Measurements from ENCODE around the gene URB1.
"Not testable (repeated sequence)": the region's sequence is repeated elsewhere in the genome, so short reads cannot be mapped to it uniquely, and the experiment has no call there.

URB1 gene
- 45.7 to 262 (median 98.2) reads per million in 9 experiments for total RNA-seq

DNA sequence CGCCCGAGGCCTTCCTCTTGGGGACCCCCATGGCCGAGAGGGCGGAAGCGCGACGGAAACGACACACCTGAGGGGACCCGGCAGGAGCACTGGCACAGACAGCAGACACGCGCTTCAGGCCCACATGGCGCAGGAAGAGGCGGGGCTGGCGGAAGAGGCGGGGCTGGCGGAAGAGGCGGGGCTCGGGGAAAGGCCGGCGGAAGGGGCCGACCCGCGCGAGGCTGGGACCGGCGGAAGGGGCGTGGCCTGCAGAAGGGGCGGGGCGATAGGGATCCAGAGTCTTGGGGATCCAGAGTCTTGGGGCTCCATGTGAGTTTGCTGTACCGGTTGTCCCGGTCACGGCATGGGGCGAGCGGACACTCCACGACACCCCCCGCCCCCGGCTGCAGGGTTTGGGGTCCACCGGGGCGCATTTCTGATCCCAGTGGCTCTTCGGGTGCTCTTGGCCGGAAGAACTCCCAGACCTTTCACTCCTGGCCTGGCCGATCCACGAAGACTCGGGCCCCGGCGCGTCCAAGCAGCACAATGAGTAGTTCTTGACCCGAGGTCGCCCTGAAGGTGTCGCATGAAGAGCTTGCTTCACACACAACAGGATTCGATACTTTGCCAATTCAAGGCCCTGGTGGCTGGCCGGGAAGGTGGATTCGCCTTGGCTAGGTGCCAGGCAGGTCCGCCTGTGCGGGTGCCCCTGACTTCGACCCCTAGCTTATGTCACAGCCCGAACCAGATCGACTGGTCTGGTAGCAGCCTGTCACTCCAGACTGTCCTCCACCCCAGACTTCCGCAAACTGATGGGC lies at the start of gene URB1:
Gene URB1, minus strand, starts transcription at position 133 of the 797 bp plus-strand sequence. Its CDS starts 102 bp downstream, at position 31.
- peak; percentile 95 to 96 (median 96) for DNase-seq
- Mint-ChIP-seq H3K9me3 (no peaks in the 10 kb centered on the region), H3K4me3 (peak within 1 kb of the TSS; percentile 84 to 87), H3K4me1 (ENCODE audit: low read depth in 2 of 2) (peaks cover 26 to 31% of the 10 kb centered on the region in 2 donors), H3K36me3 (ENCODE audit: insufficient read depth) (peaks cover 7% of the 10 kb centered on the region), H3K27me3 (peaks cover 4 to 7% of the 10 kb centered on the region in 2 donors), H3K27ac (peak within 1 kb of the TSS; percentile 19 to 85)
- peak; percentile 98 for ATAC-seq (replicated peaks)

GRCh38 chr21:32437729-32438128 lies 44.9 kb upstream of the URB1 start:
- peaks cover 22 to 29% of the 10 kb centered on the region in 2 donors for H3K4me1 Mint-ChIP-seq (ENCODE audit: low read depth in 2 of 2)
- H3K4me3 Mint-ChIP-seq: no peak overlapping the region
- DNase-seq: no peak
- no peaks in the 10 kb centered on the region for H3K27me3 Mint-ChIP-seq
- peak overlapping the region; percentile 81 to 86 for H3K27ac Mint-ChIP-seq
- ATAC-seq (replicated peaks): no peak
- no peaks in the 10 kb centered on the region for H3K9me3 Mint-ChIP-seq
- peaks cover 14% of the 10 kb centered on the region for H3K36me3 Mint-ChIP-seq (ENCODE audit: insufficient read depth)

- not testable (repeated sequence) for H3K4me3 Mint-ChIP-seq; ATAC-seq (replicated peaks); H3K9me3 Mint-ChIP-seq; H3K27me3 Mint-ChIP-seq; DNase-seq; H3K27ac Mint-ChIP-seq
- Mint-ChIP-seq H3K4me1 (ENCODE audit: low read depth in 2 of 2) (peaks cover 24 to 32% of the 10 kb centered on the region in 2 donors), H3K36me3 (ENCODE audit: insufficient read depth) (peaks cover 15% of the 10 kb centered on the region)
Observed at GRCh38 chr21:32432982-32433660, 40.3 kb upstream of the URB1 start.

- peaks cover 0 to 2% of the 10 kb centered on the region in 2 donors for H3K9me3 Mint-ChIP-seq
- H3K27ac Mint-ChIP-seq: peak overlapping the region in 1 of 2 donors; percentile 54
- ATAC-seq (replicated peaks): no peak
- peaks cover 12% of the 10 kb centered on the region for H3K36me3 Mint-ChIP-seq (ENCODE audit: insufficient read depth)
- H3K27me3 Mint-ChIP-seq: no peaks in the 10 kb centered on the region
- H3K4me3 Mint-ChIP-seq: no peak overlapping the region
- peaks cover 7 to 9% of the 10 kb centered on the region in 2 donors for H3K4me1 Mint-ChIP-seq (ENCODE audit: low read depth in 2 of 2)
- no peak for DNase-seq
Observed at GRCh38 chr21:32427958-32428623, 35.3 kb upstream of the URB1 start.

DNA sequence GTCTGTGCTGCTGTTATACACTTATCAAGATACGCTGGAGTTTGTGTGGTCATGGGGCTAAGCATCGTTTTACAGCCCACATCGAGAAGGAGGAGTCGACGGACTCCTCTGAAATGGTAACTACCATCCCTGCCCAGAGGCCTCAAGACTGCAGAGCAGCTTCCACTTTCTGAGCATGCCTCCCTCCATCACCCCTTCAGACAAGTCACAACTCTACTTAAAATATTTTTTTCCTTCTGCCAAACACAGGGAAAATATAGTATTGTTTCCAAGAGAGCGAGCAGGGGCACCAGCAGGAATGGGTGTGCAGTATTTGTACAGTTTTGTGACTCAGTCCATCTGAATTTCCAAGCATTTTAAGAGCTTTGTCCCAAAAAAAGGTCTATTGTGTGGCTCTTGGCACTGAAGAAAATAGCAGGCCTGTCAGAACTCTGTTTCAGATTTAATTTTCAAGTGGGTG lies 33.8 kb upstream of the URB1 start:
- DNase-seq: no peak
- peaks cover 0 to 2% of the 10 kb centered on the region in 2 donors for H3K9me3 Mint-ChIP-seq
- H3K27me3 Mint-ChIP-seq: no peaks in the 10 kb centered on the region
- H3K27ac Mint-ChIP-seq: no peak overlapping the region
- ATAC-seq (replicated peaks): no peak
- H3K4me3 Mint-ChIP-seq: no peak overlapping the region
- peaks cover 12% of the 10 kb centered on the region for H3K36me3 Mint-ChIP-seq (ENCODE audit: insufficient read depth)
- H3K4me1 Mint-ChIP-seq (ENCODE audit: low read depth in 2 of 2): peaks cover 6 to 10% of the 10 kb centered on the region in 2 donors

DNA sequence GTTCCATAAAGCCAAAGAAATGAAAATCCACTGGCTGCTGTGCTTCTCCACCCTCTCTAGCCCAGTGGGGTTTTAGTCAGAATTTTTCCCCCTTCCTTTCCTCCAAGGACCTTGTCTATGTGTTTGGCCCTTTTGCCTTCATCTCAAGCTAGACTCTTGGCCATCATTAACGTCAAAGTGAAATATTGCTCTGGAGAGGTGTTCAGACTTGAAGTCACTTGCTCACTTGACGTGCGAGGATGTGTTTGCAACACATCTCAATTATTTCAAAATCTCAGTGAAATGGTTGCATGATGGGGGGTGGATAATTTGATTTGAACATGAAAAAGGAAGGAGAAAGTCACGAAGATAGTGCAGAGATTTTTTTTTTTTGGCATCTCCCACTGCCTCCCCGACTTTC lies 33.3 kb upstream of the URB1 start:
- Mint-ChIP-seq H3K27ac (no peak overlapping the region), H3K36me3 (ENCODE audit: insufficient read depth) (peaks cover 12% of the 10 kb centered on the region), H3K4me3 (no peak overlapping the region), H3K27me3 (no peaks in the 10 kb centered on the region), H3K4me1 (ENCODE audit: low read depth in 2 of 2) (peaks cover 5 to 10% of the 10 kb centered on the region in 2 donors), H3K9me3 (peaks cover 0 to 2% of the 10 kb centered on the region in 2 donors)
- no peak for ATAC-seq (replicated peaks)
- no peak for DNase-seq

- DNase-seq (no peak), ATAC-seq (replicated peaks) (no peak)
- no peak overlapping the region for H3K4me3 Mint-ChIP-seq
- H3K9me3 Mint-ChIP-seq: peaks cover 0 to 2% of the 10 kb centered on the region in 2 donors
- H3K36me3 Mint-ChIP-seq (ENCODE audit: insufficient read depth): peaks cover 12% of the 10 kb centered on the region
- peaks cover 5 to 10% of the 10 kb centered on the region in 2 donors for H3K4me1 Mint-ChIP-seq (ENCODE audit: low read depth in 2 of 2)
- H3K27me3 Mint-ChIP-seq: no peaks in the 10 kb centered on the region
- no peak overlapping the region for H3K27ac Mint-ChIP-seq
Observed at GRCh38 chr21:32425628-32426027, 32.8 kb upstream of the URB1 start.

DNA sequence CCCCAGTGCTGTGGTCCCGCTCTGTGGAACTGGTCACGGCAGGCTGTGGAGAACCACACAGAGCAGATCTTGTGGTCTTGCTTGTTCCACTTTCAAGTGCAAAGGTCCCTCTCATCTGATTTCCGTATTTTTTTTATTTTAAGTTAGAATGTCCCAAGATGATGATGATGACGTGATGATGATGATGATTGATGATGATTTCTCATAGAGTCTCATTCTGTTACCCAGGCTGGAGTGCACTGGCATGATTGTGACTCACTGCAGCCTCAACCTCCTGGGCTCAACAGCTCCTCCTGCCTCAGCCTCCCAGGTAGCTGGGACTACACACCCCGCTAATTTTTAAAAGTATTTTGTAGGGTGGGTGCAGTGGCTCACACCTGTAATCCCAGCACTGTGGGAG lies 31.9 kb upstream of the URB1 start:
- ATAC-seq (replicated peaks): no peak
- H3K27me3 Mint-ChIP-seq: no peaks in the 10 kb centered on the region
- no peak overlapping the region for H3K4me3 Mint-ChIP-seq
- peaks cover 3 to 8% of the 10 kb centered on the region in 2 donors for H3K4me1 Mint-ChIP-seq (ENCODE audit: low read depth in 2 of 2)
- H3K9me3 Mint-ChIP-seq: no peaks in the 10 kb centered on the region
- DNase-seq: no peak
- H3K36me3 Mint-ChIP-seq (ENCODE audit: insufficient read depth): peaks cover 10% of the 10 kb centered on the region
- peak overlapping the region in 1 of 2 donors; percentile 75 for H3K27ac Mint-ChIP-seq

DNA sequence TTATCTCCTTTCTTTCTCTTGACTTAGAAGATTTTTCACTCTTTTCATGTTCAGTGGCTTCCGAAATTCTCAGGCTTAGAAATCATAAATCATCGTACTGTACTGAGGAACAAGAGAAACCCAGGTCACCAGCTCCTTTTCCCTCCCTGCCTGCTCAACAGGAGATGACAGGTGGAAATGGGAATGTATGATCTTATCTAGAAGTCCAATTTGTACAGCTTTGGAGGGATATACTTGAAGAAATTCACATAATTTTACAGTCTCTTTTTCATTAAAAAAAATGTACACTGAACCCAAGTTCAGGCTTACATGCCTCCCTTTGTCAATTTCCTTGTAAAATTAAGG lies 31.4 kb upstream of the URB1 start:
- ATAC-seq (replicated peaks): no peak
- H3K36me3 Mint-ChIP-seq (ENCODE audit: insufficient read depth): peaks cover 9% of the 10 kb centered on the region
- DNase-seq: no peak
- no peaks in the 10 kb centered on the region for H3K27me3 Mint-ChIP-seq
- peaks cover 3 to 8% of the 10 kb centered on the region in 2 donors for H3K4me1 Mint-ChIP-seq (ENCODE audit: low read depth in 2 of 2)
- H3K4me3 Mint-ChIP-seq: no peak overlapping the region
- H3K9me3 Mint-ChIP-seq: no peaks in the 10 kb centered on the region
- H3K27ac Mint-ChIP-seq: peak overlapping the region in 1 of 2 donors; percentile 75

GRCh38 chr21:32423320-32424190 lies 30.7 kb upstream of the URB1 start:
- DNase-seq (no peak), ATAC-seq (replicated peaks) (no peak)
- no peak overlapping the region for H3K4me3 Mint-ChIP-seq
- no peaks in the 10 kb centered on the region for H3K27me3 Mint-ChIP-seq
- peaks cover 3 to 8% of the 10 kb centered on the region in 2 donors for H3K4me1 Mint-ChIP-seq (ENCODE audit: low read depth in 2 of 2)
- peaks cover 9% of the 10 kb centered on the region for H3K36me3 Mint-ChIP-seq (ENCODE audit: insufficient read depth)
- no peak overlapping the region for H3K27ac Mint-ChIP-seq
- no peaks in the 10 kb centered on the region for H3K9me3 Mint-ChIP-seq

DNA sequence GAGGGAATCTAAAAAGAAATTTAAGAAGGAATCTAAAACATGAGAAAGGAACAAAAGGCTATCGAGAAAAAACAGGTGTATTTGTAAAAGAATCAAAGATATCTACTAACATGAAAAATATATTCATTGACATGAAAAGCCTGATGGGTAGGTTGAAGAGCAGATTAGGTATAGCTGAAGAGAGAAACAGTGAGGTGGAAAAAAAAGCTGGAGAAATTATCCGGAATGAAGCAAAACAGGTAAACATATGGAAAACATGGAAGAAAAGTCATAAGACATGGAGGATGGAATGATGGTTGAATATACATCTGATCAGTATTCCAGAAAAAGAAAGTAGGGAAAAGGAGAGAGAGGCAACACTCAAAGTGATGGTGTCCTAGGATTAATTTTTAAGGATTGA lies 29.3 kb upstream of the URB1 start:
- Mint-ChIP-seq H3K4me1 (ENCODE audit: low read depth in 2 of 2) (peaks cover 3 to 8% of the 10 kb centered on the region in 2 donors), H3K4me3 (no peak overlapping the region), H3K27me3 (no peaks in the 10 kb centered on the region), H3K36me3 (ENCODE audit: insufficient read depth) (peaks cover 5% of the 10 kb centered on the region), H3K9me3 (no peaks in the 10 kb centered on the region), H3K27ac (no peak overlapping the region)
- DNase-seq (no peak), ATAC-seq (replicated peaks) (no peak)

DNA sequence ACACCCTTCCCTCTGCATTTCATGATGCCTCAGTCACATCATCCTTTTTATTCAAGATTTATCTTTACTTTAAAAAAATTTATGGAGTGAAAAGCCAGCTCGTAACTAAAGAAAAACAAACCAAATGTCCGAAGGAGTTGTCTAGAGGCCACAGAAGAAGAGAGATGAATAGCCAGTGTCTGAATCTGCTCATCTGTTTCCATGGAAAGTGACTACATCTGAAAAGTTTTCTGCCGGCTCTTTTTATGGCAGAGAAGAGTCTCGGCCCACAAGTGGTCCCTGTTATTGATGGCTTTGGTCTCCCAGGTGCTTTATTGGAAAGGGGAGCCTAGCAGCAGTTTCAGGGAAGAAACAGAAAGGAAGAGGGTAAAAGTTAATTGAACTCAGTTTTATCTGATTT lies 25.3 kb upstream of the URB1 start:
- Mint-ChIP-seq H3K4me3 (no peak overlapping the region), H3K36me3 (ENCODE audit: insufficient read depth) (peaks cover 4% of the 10 kb centered on the region), H3K27ac (no peak overlapping the region), H3K4me1 (ENCODE audit: low read depth in 2 of 2) (peaks cover 25 to 34% of the 10 kb centered on the region in 2 donors), H3K9me3 (no peaks in the 10 kb centered on the region), H3K27me3 (no peaks in the 10 kb centered on the region)
- ATAC-seq (replicated peaks) (no peak), DNase-seq (no peak)

Data from effector memory CD8-positive, alpha-beta T cell (primary cell).